ENCODE data around the gene ITPRIP.

Gene ITPRIP

DNA sequence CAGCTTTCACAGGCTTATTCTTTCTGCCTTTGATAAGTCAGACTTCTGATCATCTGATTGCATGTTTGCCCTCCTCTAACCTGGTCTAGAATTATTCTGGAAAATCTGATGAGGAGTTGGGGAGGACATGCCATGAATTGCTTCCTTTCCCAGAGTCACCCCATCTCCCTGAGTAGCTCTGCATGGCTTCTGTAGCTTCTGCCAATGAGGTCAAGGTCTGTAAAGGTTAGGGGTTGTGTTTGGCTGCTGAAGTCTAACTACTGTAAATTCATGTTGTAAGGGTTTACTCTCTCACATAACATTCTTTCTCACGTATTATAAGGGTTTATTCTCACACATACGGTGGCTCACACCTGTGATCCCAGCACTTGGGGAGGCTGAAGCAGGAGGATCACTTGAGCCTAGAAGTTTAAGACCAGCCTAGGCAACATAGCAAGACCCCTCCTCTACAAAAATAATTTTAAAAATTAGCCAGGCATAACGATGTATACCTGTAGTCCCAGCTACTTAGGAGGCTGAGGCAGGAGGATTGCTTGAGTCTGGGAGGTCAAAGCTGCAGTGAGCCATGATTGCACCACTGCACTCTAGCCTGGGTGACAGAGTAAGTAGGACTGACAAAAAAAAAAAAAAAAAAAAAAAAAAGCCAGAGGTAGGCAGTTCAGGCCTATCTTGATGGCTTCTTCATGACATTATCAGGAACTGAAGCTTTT, 58.6 kb downstream of the ITPRIP start:
- no peak for DNase-seq (ENCODE audit: low read depth in 2 of 2)

DNA sequence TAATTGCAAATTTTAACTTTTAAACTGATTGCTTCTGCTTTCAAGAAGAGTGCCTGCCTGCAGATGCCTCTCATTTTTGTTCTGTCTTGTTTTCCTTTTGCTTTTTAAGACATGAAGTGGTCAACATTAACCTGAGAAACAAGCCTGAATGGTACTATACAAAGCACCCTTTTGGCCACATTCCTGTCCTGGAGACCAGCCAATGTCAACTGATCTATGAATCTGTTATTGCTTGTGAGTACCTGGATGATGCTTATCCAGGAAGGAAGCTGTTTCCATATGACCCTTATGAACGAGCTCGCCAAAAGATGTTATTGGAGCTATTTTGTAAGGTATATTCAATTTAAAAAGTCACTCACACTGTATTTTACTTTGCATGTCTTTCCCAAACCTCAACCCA, 60.5 kb downstream of the ITPRIP start:
- DNase-seq (ENCODE audit: low read depth in 2 of 2), result no peak

DNA sequence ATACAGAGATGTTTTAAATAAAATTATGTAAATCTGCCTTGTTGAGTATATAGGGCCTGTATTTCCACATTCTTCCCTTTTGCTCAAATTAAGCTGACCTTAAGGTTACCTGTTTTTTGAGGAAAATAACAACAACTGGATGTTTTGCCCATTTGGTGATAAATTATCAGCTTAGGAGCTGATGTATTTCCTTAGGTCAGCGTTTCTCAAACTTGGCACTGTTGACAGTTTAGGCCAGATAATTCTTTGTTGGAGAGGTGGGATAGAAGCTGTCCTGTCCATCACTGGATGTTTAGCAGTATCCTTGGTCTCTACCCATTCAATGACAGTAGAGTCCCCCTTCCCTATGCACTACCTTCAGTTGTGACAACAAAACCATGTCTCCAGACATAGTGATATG, 62.1 kb downstream of the ITPRIP start:
- no peak for DNase-seq (ENCODE audit: low read depth in 2 of 2)

DNA sequence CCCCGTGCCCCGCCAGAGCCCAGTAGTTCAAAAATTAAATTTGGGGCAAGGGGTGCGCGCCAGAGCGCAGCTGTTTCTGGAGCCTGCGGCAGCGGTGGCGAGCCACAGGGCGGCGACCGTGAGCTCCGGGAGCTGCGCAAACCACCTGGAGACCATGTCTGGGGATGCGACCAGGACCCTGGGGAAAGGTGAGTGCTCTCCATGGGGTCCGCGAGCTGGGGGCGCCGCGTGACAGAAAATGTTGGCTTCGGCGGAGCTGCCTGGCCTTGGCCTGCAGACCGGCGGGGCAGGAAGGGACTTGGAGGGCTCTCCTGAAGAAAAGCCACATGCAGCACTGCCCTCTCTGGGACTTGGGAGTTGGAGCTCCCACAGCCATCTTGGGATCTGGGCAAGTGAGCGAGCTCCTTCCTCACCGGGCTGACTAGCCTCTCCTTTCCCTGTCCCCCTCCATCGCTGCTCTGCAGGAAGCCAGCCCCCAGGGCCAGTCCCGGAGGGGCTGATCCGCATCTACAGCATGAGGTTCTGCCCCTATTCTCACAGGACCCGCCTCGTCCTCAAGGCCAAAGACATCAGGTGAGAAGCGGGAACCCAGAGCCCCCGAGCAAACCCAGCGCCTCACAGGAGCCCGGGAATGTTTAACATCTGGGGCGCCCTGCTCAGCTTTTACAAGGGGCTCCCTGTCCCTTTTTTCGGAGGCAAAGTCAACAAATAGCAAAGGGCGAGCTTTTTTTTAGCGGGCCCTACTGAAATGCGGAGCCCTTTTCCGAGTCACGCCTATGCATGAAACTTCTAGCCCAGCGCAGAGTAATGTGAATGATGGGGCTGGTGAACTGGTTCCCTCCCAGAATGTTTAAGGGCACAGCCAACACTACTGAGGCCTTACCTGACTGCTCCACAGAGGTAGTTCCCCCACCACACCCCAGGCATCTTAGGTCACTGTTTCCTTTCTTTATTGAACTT, 63.2 kb downstream of the ITPRIP start:
- DNase-seq (ENCODE audit: low read depth in 2 of 2), result peak in 1 of 2 donors; percentile 47

DNA sequence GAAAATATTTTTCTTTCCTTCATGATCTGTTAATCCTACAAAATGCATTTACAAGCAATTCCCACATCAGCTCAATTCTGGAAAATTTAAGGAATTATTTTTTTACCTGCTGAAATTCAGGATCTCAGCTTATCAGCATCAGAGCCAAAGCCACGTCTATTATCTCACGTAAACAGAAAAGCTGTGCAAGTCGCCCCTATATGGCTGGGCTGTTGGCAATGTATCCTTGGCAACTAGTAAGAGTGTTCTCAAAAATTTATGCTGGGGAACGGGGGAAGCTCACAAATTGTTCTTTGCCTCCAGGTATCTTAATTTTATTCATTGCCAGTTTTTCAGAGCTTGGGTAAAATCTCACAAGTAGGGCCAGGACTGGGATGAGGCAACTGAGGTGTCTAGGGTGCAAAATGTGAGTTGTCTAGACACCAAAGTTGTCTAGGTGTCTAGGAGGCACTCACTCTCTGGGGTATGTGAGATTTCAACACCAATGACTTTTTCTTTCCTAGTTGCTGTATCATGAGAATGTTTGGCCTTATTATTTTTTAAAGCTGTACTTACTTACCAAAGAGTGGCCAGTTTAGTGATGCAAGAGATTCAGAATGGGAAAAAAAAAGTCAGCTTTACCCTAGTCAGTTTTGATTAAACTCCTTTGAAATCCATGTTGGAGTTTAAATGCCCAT, 64.2 kb downstream of the ITPRIP start:
- no peak for DNase-seq (ENCODE audit: low read depth in 2 of 2)

DNA sequence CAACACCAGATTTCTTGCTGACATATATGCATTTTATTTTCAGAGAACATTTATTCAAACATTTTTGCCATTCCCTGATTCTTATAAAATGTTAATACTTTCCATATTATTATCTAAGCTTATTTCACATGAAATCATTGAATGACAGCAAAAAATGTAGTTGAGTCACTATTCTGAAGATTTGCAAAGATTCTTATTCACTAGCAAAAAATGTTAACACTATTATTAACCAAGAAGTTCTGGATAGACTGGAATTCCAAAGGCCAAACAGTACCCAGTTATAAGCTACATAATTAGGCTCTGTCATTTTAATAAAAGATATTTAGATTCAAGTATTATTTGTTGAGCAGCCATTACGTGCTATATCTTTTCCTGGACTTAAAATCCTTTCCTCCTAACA, 65.0 kb downstream of the ITPRIP start:
- DNase-seq (ENCODE audit: low read depth in 2 of 2), result no peak

DNA sequence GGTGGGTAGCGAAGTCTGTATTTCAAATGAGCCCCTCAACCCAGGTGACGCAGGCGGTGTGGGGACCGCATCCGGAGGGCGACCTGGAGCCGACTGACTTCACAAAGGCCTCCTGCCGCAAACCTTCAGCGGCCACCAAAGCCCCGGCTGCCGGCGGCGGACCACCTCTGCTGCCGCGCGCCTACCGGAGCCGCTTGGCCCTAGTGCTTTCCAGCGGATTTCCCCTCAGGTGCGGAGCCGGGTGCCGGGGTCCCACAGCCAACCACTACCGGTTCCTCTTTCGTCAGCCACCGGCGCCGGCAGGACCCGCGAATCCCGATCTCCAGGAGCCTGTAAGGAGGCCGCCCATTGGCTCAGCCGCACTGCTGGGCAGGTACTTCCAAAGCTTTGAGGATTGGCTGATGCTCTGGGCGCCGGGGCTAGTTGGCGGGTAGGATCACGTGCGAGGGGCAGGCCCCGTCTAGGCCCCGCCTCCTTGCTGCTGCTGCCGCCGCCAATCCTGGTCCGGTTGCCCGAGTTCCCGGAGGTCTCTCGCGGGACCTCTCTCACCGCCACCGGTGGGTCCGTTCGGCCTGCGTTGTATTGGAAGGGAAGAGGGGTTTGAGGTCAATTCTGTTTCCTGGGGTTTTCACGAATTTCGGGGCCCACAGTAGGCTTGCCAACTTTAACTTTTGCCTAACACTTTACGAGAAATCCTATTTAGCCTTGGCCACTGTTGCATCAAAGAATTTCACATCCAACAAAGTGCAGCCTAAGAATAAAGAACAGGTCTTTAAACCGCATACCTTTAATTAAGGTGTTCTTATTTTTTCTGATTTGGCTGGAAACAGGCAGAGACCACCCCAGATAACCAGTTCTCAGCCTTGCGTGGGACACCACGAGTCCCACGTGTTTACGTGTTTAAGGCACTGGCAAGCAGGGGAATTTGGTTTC, 69.3 kb downstream of the ITPRIP start, which contains the start of gene GSTO2:
Gene GSTO2, plus strand, starts transcription at position 472 of the 933 bp plus-strand sequence. CDS start 5,732 bp downstream, outside the sequence.
- peak; percentile 93 for DNase-seq (ENCODE audit: low read depth in 2 of 2)

DNA sequence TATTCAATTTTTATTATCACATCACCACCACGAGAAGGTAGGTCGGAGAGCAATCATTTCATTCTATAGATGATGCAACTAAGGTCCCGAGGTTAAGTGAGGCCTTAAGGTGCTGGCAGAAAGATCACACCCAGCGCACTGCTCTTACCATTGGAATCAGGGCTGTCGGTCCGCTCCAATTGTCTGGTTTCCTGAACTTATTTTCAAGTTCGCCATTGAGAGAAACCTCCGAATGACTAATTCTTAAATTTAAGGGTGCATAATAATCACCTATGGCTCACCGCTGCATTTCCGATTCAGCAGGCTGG, 69.9 kb downstream of the ITPRIP start:
- no peak for DNase-seq (ENCODE audit: low read depth in 2 of 2)

DNA sequence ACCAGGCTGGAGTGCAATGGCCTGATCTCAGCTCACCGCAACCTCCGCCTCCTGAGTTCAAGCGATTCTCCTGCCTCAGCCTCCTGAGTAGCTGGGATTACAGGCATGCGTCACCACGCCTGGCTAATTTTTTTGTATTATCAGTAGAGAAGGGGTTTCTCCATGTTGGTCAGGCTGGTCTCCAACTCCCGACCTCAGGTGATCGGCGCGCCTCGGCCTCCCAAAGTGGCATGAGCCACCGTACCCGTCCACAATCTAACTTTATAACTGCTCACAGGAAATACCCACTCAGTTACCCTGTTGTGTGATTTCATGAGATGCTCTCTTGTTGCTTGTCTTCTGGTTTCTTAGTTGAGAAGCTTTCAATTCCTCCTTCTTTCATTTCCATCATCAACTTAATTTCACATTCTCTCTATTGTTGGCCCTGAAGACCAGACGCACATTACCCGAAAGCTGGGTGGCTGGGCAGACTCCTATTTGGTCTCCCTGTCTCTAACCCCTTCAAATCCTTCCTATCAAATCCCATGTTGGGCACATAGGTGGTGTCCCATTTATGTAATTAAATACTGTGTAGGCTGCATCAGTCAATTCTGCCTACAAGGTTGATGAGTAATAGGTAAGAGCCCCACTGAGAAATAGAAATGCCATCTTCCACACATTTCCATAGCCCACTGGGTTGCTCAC, 70.4 kb downstream of the ITPRIP start:
- DNase-seq (ENCODE audit: low read depth in 2 of 2), result no peak

DNA sequence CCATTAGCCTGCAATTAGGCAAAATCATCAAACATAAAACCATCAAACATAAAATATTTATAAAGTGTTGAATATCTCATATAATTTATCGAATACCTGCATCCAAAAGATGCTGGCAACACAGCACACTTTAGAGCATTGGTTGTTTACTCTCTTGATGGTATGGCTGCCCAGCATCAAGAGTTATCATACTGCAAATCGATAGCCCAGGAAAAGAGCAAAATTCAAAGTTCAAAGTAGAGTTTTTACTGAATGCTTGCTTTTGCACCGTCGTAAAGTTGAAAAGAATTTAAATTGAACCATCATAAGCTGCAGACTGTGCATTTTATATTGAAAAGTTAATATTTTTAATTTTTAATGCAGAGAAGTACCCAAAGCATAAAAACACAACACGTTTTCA, 73.5 kb downstream of the ITPRIP start:
- DNase-seq (ENCODE audit: low read depth in 2 of 2), result no peak

DNA sequence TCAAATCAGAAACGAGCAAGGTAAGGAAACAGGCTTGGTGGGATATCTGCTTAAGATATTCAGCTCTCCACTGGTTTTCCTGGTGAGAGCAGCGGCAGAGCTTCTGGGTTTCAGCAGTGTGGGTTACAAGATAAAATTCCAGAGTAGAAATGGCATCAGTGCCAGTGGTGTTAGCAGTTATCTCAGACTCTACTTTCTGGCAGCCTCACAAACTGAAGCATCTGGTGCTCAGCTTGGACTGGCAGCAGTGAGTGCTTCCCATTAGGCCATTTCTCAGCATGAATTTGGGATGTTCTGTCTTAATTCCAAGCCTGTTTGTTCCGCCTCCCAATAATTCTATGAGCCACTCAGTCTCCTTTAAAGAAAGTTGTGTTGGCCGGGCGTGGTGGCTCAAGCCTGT, 76.2 kb downstream of the ITPRIP start:
- DNase-seq (ENCODE audit: low read depth in 2 of 2), result no peak

DNA sequence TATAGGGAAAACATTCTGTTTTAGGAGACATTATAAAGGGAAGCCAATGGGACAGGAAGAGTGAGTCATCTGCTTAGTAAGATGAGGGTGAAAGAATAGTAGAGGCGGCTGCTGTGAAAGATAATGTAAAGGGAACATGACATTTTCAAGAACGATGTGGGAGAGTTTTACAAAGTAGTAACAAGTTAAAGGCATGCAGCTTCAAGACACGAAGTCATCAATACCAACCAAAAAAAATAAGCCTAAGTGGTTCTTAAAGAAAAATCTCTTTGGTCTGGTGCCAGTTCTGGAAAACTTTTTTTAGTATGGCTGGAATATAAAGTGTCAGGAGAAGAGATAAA, 77.5 kb downstream of the ITPRIP start:
- DNase-seq (ENCODE audit: low read depth in 2 of 2), result no peak

DNA sequence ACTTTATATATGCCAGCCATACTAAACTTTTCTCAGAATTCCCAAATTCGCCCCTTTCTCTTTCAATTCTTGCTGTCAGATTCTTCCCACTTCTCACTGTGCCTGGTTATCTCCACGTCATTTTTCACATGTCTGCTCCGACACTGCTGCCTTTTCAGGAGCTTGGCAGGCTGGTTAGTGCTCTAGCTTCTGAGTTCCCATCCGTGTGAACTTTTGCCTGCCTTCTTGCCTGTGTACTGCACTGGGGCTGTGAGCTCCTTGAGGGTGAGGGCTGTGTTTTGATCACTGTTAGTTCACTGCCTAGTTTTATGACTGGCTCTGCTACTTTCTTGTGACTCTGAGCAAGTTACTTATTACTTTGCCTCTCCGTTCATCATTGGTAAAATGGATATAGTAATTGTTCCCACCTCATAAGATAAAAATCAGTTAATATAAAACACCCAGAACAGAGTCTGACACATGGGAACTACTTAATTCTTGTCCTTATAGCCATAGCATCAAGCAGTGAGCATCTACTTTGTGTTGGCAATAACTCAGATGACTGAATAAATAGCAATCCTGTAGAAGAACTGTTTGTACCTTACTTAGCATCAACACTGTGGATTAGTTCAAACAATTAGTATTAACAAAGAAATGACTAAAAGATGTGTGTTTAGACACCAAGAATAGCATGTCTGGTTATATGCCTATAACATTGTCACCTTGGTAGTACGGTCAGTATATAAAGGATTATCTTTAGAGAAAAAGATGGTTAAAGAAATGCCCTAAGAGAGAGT, 78.1 kb downstream of the ITPRIP start:
- no peak for DNase-seq (ENCODE audit: low read depth in 2 of 2)
